ENCODE data around the gene STAP2. TPM values are rescaled to one million over a fixed set of nuclear protein-coding genes. Genes with fewer than 3 reads are reported as not detected.
"Not testable (repeated sequence)": the region's sequence is repeated elsewhere in the genome, so short reads cannot be mapped to it uniquely, and the experiment has no call there.

Gene STAP2
- total RNA-seq, 1 experiment from 2014 or later, result 96.1 TPM

GRCh38 chr19:4358709-4359626 lies 20.3 kb upstream of the STAP2 start:
- no peak for DNase-seq (ENCODE audit: low spot score)

GRCh38 chr19:4357921-4358326 lies 19.3 kb upstream of the STAP2 start:
- DNase-seq (ENCODE audit: low spot score), result no peak

GRCh38 chr19:4357095-4357797 lies 18.6 kb upstream of the STAP2 start:
- DNase-seq (ENCODE audit: low spot score), result no peak

- no peak for DNase-seq (ENCODE audit: low spot score)
Measured at GRCh38 chr19:4354897-4355296, 16.3 kb upstream of the STAP2 start.

GRCh38 chr19:4354282-4354681 lies 15.7 kb upstream of the STAP2 start:
- no peak for DNase-seq (ENCODE audit: low spot score)

GRCh38 chr19:4352701-4353121 lies 14.1 kb upstream of the STAP2 start:
- peak; percentile 55 for DNase-seq (ENCODE audit: low spot score)

GRCh38 chr19:4350726-4351125 lies 12.1 kb upstream of the STAP2 start:
- DNase-seq (ENCODE audit: low spot score), result no peak

GRCh38 chr19:4350111-4350510 lies 11.5 kb upstream of the STAP2 start:
- no peak for DNase-seq (ENCODE audit: low spot score)

- DNase-seq (ENCODE audit: low spot score), result not testable (repeated sequence)
Measured at GRCh38 chr19:4349225-4349624, 10.6 kb upstream of the STAP2 start.

- no peak for DNase-seq (ENCODE audit: low spot score)
Measured at GRCh38 chr19:4347521-4347920, 8.9 kb upstream of the STAP2 start.

GRCh38 chr19:4346020-4346383 lies 7.4 kb upstream of the STAP2 start:
- no peak for DNase-seq (ENCODE audit: low spot score)

- DNase-seq (ENCODE audit: low spot score), result no peak
Measured at GRCh38 chr19:4345342-4346019, 6.9 kb upstream of the STAP2 start.

- no peak for DNase-seq (ENCODE audit: low spot score)
Measured at GRCh38 chr19:4343370-4344307, 5.0 kb upstream of the STAP2 start, which contains the start of gene MPND. TSS of gene MPND (plus strand) at chr19:4343562. CDS start at chr19:4343594, 32 bp downstream.

- DNase-seq (ENCODE audit: low spot score), result peak; percentile 100
Measured at GRCh38 chr19:4342615-4343369, 4.2 kb upstream of the STAP2 start.

- DNase-seq (ENCODE audit: low spot score), result no peak
Measured at GRCh38 chr19:4342314-4342614, 3.6 kb upstream of the STAP2 start.

- DNase-seq (ENCODE audit: low spot score), result peak; percentile 29
Measured at GRCh38 chr19:4337906-4338440, 654 bp downstream of the STAP2 start.

- no peak for DNase-seq (ENCODE audit: low spot score)
Measured at GRCh38 chr19:4334929-4335570, 3.6 kb downstream of the STAP2 start.

GRCh38 chr19:4329858-4330257 lies 8.8 kb downstream of the STAP2 start:
- no peak for DNase-seq (ENCODE audit: low spot score)

GRCh38 chr19:4328991-4329681 lies 9.5 kb downstream of the STAP2 start:
- not testable (repeated sequence) for DNase-seq (ENCODE audit: low spot score)
